PC-9 (cell line): ENCODE data around the gene ARL2BP.

ENCODE experiments used
- EZH2 ChIP-seq: fragments of 200-600 bp; sonication (generic); IDR thresholded peaks from 2 replicates; pipeline ENCODE4 v1.8.0; 2017; ENCODE audit warnings: antibody characterized with exemption, low read depth
- TF ChIP-seq, protein P1 (sequence below): fragments of 200-600 bp; sonication (generic); conservative IDR thresholded peaks from 2 replicates; pipeline ENCODE4 v1.6.1; 2017; ENCODE audit warnings: mixed run types, antibody characterized with exemption, mild to moderate bottlenecking, moderate library complexity

- TF ChIP-seq, protein P1, sequence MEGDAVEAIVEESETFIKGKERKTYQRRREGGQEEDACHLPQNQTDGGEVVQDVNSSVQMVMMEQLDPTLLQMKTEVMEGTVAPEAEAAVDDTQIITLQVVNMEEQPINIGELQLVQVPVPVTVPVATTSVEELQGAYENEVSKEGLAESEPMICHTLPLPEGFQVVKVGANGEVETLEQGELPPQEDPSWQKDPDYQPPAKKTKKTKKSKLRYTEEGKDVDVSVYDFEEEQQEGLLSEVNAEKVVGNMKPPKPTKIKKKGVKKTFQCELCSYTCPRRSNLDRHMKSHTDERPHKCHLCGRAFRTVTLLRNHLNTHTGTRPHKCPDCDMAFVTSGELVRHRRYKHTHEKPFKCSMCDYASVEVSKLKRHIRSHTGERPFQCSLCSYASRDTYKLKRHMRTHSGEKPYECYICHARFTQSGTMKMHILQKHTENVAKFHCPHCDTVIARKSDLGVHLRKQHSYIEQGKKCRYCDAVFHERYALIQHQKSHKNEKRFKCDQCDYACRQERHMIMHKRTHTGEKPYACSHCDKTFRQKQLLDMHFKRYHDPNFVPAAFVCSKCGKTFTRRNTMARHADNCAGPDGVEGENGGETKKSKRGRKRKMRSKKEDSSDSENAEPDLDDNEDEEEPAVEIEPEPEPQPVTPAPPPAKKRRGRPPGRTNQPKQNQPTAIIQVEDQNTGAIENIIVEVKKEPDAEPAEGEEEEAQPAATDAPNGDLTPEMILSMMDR: no peak
- TF ChIP-seq EZH2: no peak
Observed at GRCh38 chr16:57268804-57269800, 24.0 kb downstream of the ARL2BP start.
